T47D (cell line): ENCODE measurements around the gene ATRN.

Experiments
- DNase-seq, 2 experiments: peaks; one replicate each; pipeline versions ENCODE4 v3.0.0 to v3.0.0-alpha.2; 2011 to 2012; ENCODE audit warnings: low read depth in 1 of 2, low spot score in 1 of 2
- JUND ChIP-seq: IDR thresholded peaks from 2 replicates; pipeline ENCODE4 v1.6.1; 2012; ENCODE audit warnings: low read depth
- in situ Hi-C: cut with HindIII; loops from 2 replicates; pipeline ENCODE4 v1.10.0; 2016; ENCODE audit warnings: low sequenced_read_pairs, low pct_unique_long_range_greater_than_20kb

Gene ATRN

GRCh38 chr20:3699037-3699436 is 228.2 kb downstream of the ATRN start:
- in situ Hi-C loops = no loop called here
- DNase-seq = no peak
- TF ChIP-seq JUND = no peak
